HG03108 (cell line): ENCODE measurements around the gene LIPH.
A peak's percentile ranks its signal among the peaks of the same experiment; 100 is the strongest.

ENCODE experiments used
- ATAC-seq: cut with Tn5 transposase; IDR thresholded peaks from one replicate; pipeline ENCODE4 v1.9.1; 2021; ENCODE audit warnings: moderate library complexity; ENCODE audit not compliant: unreplicated experiment

LIPH gene

GRCh38 chr3:185540695-185541094 lies 11.7 kb downstream of the LIPH start:
- no peak for ATAC-seq

GRCh38 chr3:185539934-185540333 lies 12.5 kb downstream of the LIPH start:
- no peak for ATAC-seq

DNA sequence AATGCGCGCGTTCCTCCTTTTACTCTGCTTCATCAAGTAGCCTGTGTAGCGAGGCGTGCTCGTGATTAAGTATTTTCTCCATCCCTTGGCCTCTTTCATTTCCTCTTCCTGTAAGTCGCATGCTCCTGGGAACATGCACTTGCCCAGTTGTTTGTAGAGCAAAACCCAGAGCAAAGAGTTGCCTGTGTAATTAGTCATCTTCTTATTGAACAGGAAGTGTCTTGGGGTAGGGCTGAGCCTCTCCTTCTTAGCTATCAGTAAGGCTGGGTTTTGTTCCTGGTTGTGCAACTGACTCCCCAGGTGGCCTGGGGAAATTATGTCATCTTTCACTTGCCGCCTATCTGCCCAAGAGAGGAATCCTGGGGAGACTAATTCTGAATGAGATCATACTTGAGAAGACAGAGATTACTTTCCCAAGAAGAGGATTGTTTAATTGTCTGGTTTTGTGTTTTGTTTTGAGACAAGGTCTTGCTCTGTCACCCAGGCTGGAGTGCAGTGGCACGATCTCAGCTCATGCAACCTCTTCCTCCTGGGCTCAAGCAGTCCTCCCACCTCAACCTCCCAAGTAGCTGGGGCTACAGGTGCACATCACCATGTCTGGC lies 14.9 kb downstream of the LIPH start:
- peak; percentile 99 for ATAC-seq

DNA sequence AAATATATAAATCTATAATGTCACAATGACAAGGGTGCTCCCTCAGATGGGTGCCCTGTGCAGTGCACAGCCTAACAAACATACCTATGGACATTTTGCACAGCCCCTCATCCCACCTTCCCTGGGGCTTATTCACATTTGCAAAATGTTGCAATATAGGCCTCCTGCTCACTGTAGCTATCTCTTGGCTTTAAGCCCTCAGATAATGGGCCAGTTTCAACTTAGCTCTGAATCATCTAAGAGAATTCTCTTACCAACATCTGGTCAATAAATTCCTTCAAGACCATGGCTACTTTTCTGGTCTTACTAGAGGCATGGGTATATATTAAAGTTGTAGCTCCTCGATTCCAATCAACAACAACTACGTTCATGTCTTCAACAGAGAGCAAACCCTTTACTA lies 17.9 kb downstream of the LIPH start:
- no peak for ATAC-seq

DNA sequence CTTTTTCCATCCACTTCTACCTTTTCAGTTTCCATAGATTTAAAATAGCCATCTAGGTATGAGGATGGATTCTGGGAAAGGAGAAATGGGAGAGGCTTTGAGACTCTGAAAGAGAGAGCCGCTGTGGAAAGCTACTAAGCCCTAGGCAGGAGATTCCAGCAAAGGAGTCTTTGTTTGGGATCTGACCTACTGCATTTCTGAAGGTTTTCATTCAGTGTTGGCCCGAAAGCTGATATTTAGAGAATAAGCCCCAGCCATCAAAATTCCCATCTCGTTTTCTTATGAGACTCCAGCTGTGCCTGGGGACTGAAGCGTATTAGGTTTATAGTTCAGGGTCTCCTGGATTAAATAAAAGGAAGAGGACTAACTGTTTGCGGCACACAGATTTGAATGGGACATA lies 19.5 kb downstream of the LIPH start:
- ATAC-seq, result no peak

DNA sequence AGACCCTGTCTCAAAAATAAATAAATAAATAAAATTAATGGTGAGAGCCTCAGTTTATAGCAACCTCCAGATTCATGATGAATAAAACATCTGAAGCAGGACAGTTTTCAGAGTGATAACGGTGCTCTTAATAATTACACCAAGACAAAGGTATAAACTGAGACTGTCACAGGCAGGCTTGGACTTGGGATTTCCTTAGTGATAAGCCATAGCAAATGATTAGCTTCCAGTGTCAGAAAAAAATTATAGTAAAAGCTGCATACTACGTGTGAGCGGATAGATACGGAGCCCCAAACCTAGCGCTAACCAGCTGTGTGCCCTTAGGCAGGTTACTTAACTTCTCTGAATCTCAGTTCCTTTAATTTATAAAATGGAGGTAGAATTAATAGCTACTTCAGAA lies 21.5 kb downstream of the LIPH start:
- no peak for ATAC-seq

GRCh38 chr3:185528532-185528931 lies 23.9 kb downstream of the LIPH start:
- ATAC-seq, result no peak

DNA sequence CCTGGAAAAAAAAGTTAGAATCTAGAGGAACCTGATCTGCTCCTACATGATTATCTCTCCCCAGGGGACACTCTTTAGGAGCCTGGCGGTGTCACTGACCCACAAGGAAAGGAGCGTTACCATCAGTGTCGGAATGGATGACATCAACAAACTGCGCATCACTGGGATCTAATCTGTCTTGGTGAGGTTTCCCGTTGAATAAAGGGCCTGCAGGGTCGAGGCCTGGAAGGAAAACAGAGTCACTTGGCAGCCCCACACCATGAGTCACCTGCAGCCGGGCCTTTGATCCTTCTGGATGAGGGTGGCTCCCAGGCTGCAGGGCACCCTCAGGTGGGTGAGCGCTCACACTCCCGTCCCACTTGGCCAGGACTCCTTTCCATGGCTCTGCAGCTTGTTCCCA lies 25.0 kb downstream of the LIPH start:
- no peak for ATAC-seq

DNA sequence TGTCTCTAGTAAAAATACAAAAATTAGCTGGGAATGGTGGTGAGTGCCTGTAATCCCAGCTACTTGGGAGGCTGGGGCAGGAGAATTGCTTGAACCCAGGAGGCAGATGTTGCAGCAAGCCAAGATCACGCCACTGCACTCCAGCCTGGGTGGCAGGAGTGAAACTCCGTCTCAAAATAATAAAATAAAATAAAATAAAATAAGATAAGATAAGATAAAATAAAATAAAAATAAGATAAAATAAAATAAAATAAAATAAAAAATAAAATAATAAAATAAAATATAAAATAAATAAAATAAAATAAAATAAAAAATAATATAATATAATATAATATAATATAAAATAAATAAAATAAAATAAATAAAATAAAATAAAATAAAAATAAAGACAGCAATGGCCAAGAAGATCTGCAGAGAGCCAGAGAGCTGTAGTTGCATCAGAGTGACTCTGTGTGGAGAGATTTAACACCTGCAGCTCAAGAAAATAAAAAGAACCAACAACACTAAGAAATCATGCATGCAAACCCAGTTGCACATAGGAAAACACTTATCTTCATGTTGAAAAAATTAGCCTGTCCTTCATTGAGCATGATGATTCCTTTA lies 25.9 kb downstream of the LIPH start:
- ATAC-seq, result no peak

DNA sequence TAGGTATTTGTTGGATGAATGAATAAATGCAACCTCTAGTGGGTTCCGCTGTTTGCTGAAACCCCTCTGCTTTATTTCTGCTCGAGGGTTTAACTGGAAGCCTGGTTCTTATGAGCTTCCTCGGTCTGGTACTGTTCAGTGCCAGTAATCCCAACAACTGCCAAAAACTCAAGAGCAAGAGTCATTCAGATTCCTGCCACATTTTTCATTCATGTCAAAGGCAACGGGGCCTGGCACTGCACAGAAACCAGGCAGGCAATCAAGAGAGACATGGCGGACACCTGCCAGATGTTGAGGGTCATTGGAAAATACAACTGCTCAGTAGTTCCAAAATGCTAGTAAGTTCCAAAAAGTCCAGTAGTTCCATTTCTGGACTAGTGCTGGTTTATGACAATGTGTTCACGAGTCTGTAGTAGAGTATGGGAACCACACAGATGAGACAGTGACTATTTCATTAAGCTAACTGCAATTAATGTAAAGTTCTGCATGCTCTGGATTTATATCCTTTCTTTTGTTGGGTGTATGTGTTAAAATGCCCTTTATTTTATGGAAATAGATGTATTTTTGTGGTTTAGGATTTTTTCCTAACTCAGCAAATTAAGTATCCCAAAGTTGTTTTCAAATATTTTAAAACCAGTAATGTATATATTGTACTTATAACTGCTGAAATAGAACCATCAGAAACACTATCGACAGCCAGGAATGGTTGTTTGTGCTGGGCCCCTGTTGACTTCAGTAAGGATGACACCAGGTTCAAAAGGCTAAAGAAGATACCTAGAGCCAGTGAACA lies 30.8 kb downstream of the LIPH start:
- ATAC-seq, result no peak

DNA sequence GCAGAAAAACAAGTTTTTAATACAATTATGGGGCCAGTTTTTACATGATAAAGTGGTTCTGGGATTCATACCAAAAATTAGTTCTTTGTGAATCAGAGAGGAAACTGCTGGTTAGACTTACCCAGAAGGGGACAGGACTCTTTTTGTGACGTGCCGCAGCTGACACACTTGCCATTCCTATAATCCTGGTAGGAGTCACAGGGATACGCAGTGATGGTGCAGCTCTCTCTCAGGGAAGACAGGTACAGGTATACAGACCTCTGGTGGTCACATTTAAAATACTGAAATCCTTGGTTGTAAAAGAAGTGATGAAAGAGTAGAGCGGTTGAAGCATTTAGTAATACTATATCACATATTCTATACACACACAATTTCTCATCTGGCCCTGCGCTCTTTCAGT lies 33.4 kb downstream of the LIPH start:
- ATAC-seq, result no peak

DNA sequence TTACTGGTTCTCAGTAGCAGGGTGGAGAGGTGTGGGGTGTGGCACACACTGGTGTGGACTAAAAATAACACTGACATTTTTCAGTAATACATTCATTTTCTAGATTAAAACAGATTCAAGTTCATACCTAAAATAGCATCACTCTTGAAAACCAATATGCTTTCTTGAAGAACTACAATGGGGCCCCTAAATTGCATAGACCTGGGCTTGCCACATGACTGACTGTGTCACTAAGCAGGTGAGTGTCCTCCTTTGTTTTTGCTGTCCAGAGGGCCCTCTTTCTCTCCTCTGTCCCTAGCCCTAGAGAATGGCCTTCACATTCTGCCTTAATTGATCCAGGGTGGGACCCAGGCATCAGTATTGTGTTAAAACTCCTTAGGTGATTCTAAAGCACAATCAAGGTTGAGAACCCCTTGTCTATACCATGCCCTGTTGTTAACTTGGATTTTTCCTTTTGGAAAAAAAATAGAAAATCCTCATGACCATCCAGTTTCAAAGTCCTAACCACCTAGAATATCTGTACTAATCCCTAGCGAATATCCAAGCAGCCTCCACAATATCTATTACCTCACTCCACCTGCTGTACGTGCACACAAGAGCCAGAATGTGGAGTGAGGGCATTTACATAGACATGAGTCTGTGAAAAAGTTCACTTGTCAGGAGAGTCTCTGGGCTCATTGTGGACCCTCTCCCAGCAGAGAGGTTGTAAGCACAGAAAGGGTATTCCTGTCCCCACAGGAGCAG lies 34.8 kb downstream of the LIPH start:
- ATAC-seq, result no peak

GRCh38 chr3:185511711-185512110 lies 40.7 kb downstream of the LIPH start:
- ATAC-seq, result no peak

DNA sequence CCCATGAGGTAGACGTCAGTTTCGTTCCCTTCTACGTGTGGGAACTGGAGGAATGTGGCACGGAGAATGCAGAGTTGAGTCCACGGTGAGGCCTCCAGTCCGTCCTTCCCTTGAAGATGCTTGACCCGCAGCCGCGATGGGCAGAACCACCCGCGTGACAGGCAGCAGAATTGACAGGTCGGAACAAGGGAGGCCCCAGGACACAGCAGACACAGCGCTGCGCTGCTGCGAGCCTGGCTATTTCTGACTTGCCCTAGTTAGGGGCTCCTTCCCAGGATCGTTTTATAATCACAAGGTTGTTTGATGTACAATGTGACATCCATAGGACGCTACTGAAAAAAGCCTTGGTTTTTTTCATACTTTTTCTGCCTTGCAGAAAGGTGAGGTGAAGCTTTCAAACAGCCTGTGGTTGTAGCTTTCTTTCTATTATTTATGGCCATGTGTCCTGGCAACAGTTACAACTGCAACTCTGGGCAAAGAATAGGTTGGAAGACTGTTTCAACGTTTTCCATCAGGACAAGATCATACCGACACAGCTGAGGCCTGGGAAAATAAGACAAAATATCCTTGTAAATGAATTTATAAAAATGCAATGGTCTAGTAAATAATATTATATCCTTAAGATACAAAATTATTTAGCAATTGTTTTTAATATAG lies 43.9 kb downstream of the LIPH start:
- no peak for ATAC-seq

DNA sequence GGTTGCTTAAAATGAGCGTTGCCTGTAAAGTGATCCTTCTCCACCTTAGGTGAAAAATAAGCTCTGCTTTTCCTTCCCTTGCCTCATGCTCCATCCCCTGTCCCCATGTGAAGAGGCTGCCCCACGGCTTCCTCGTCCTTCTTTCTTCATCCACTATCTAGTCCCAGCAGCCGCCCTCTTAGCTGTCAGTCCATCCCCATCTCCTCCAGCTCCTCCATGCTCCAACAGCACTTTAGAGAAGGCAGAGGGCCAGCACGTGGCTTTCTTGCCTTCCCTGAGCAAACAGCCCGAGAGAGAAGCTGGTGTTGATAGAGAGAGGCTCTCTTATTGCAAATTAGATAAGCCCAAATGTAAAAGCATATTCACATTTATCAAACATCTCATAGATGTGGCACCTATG lies 44.5 kb downstream of the LIPH start:
- no peak for ATAC-seq

GRCh38 chr3:185504636-185505035 lies 47.8 kb downstream of the LIPH start:
- no peak for ATAC-seq

DNA sequence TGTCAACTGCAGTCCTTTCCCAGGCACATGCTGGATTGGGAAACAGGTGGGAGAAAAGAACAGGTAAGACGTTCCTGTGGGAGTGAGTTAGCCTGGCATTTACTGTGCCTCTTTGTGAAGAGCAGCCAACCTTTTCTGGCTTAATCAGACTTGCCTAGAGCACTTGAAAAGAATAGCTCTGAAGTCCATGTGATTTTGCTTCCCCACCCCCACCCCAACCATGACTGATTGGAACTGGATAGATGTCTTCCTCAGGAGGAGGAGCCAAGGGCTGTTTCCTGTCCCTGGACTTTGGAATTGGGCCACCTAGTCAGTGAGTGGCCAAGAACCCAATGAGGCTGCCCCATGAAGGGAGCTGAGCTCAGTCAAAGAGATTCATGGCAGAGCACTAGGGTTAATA lies 48.9 kb downstream of the LIPH start:
- ATAC-seq, result no peak

GRCh38 chr3:185502987-185503386 lies 49.4 kb downstream of the LIPH start:
- ATAC-seq, result no peak

GRCh38 chr3:185498503-185499396 lies 53.6 kb downstream of the LIPH start, which contains the start of gene TMEM41A:
TMEM41A (minus strand) TSS chr3:185499035; CDS start chr3:185498961, 74 bp downstream.
- peak; percentile 96 for ATAC-seq

DNA sequence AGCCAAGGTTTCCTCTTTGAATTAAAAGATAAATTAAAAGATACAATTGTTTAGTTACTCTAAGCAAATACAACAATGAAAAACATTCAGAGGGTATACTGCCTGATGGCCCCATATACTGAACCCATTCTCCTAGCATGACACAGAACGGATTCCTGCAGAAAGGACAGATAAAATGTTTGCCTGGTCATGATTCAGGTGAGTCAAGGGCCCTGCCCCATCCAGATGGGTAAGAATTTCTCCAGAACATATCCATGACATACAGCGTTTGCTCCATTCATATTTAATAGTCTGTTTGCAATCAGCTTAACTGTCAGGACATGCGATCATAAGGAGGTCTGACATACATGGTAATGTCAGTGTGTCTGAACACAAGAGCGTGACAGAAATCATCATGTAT lies 62.1 kb downstream of the LIPH start:
- ATAC-seq, result no peak
